ENCODE data around the gene BOK. TPM values are rescaled to one million over a fixed set of nuclear protein-coding genes. Genes with fewer than 3 reads are reported as not detected.
A peak's percentile ranks its signal among the peaks of the same experiment; 100 is the strongest.

Gene BOK
- total and polyA plus RNA-seq, 2 of the 13 experiments (the other 11 are each of a cell fraction or from before 2014, with no cell fraction given), result 35.5 to 39.2 TPM

- TF ChIP-seq ZNF225 (CRISPR knock-in tag; IDR thresholded peaks at IDR 0.05) (no peak), ZBTB43 (CRISPR knock-in tag; conservative IDR thresholded peaks at IDR 0.05) (no peak), SNAI1 (CRISPR knock-in tag; IDR thresholded peaks at IDR 0.05; ENCODE audit: borderline replicate concordance) (no peak), ZNF790 (CRISPR knock-in tag; IDR thresholded peaks at IDR 0.05; ENCODE audit: borderline replicate concordance) (0 out of 2 replicates have a peak, but pooled peaks have one; percentile 31), ZBTB34 (CRISPR knock-in tag; IDR thresholded peaks at IDR 0.05) (no peak), ZGPAT (CRISPR knock-in tag; IDR thresholded peaks at IDR 0.05) (peak; percentile 53; the same call in 1 of the 2 replicates), SRSF1 (optimal IDR thresholded peaks at IDR 0.05; ENCODE audit: low read depth, low read length) (no peak), SP1 (IDR thresholded peaks at IDR 0.05) (no peak), SP1 (CRISPR knock-in tag; IDR thresholded peaks at IDR 0.05) (peak; percentile 37; the same call in 1 of the 2 replicates), MZF1 (CRISPR knock-in tag; IDR thresholded peaks at IDR 0.05; ENCODE audit: borderline replicate concordance) (no peak; the same call in 1 of the 2 replicates), MNT (IDR thresholded peaks at IDR 0.05) (no peak), PTBP1 (IDR thresholded peaks at IDR 0.05; ENCODE audit: low read depth, low read length, poor library complexity, severe bottlenecking) (no peak), HIC2 (CRISPR knock-in tag; IDR thresholded peaks at IDR 0.05; ENCODE audit: low read depth) (no peak), ZNF800 (CRISPR knock-in tag; IDR thresholded peaks at IDR 0.05) (peak; percentile 65; the same call in 1 of the 2 replicates), GATA4 (IDR thresholded peaks at IDR 0.05; ENCODE audit: borderline replicate concordance, low read depth) (no peak), KLF11 (CRISPR knock-in tag; IDR thresholded peaks at IDR 0.05) (no peak), SUZ12 (IDR thresholded peaks at IDR 0.05; ENCODE audit: low read depth, low read length) (no peak), ZSCAN9 (CRISPR knock-in tag; IDR thresholded peaks at IDR 0.05; ENCODE audit: borderline replicate concordance) (no peak)
These were observed at the start of gene BOK (continued) for GRCh38 chr2:241558532-241559322.
